ENCODE results near the gene ABHD4.
"Not testable (repeated sequence)": the region's sequence is repeated elsewhere in the genome, so short reads cannot be mapped to it uniquely, and the experiment has no call there.

The ABHD4 gene

GRCh38 chr14:22598099-22598895, at the start of gene ABHD4:
TSS of gene ABHD4 (plus strand) at chr14:22598300. CDS start at chr14:22598307, 7 bp downstream.
- DNase-seq = peak; percentile 61 to 82

- no peak for DNase-seq
Measured at GRCh38 chr14:22549324-22549962, 48.7 kb upstream of the ABHD4 start.

GRCh38 chr14:22549981-22550673, 48.0 kb upstream of the ABHD4 start:
- DNase-seq = no peak

GRCh38 chr14:22551605-22551997, 46.5 kb upstream of the ABHD4 start:
- DNase-seq = no peak

- DNase-seq = no peak
Measured at GRCh38 chr14:22552001-22552826, 45.9 kb upstream of the ABHD4 start.

GRCh38 chr14:22552827-22553076, 45.3 kb upstream of the ABHD4 start:
- no peak for DNase-seq

- no peak for DNase-seq
Measured at GRCh38 chr14:22553445-22553844, 44.7 kb upstream of the ABHD4 start.

GRCh38 chr14:22553861-22554497, 44.1 kb upstream of the ABHD4 start:
- DNase-seq = not testable (repeated sequence)

- no peak for DNase-seq
Measured at GRCh38 chr14:22554498-22555383, 43.4 kb upstream of the ABHD4 start.

- no peak for DNase-seq
Measured at GRCh38 chr14:22555384-22556011, 42.6 kb upstream of the ABHD4 start.

- DNase-seq = no peak
Measured at GRCh38 chr14:22556021-22556989, 41.8 kb upstream of the ABHD4 start.

GRCh38 chr14:22556990-22557623, 41.0 kb upstream of the ABHD4 start:
- DNase-seq = peak; percentile 70 to 82

GRCh38 chr14:22557846-22558220, 40.3 kb upstream of the ABHD4 start:
- no peak for DNase-seq

- no peak for DNase-seq
Measured at GRCh38 chr14:22558221-22558913, 39.7 kb upstream of the ABHD4 start.

GRCh38 chr14:22559041-22559440, 39.1 kb upstream of the ABHD4 start:
- DNase-seq = no peak

GRCh38 chr14:22560662-22561365, 37.3 kb upstream of the ABHD4 start:
- no peak for DNase-seq

- no peak for DNase-seq
Measured at GRCh38 chr14:22561366-22561660, 36.8 kb upstream of the ABHD4 start.
